GM18499 (cell line): ENCODE data around the gene CCDC158.
"Not testable (repeated sequence)": the region's sequence is repeated elsewhere in the genome, so short reads cannot be mapped to it uniquely, and the experiment has no call there.

ENCODE experiments used
- ATAC-seq: cut with Tn5 transposase; IDR thresholded peaks from one replicate; pipeline ENCODE4 v1.9.1; 2021; ENCODE audit warnings: moderate number of reproducible peaks; ENCODE audit not compliant: insufficient read depth, unreplicated experiment

CCDC158 gene

GRCh38 chr4:76287811-76288210 lies 133.1 kb downstream of the CCDC158 start:
- ATAC-seq, result not testable (repeated sequence)

- ATAC-seq, result no peak
These were observed 137.0 kb downstream of the CCDC158 start for GRCh38 chr4:76283900-76284299.

GRCh38 chr4:76282941-76283689 lies 137.8 kb downstream of the CCDC158 start:
- ATAC-seq, result no peak

GRCh38 chr4:76281594-76281993 lies 139.3 kb downstream of the CCDC158 start:
- ATAC-seq, result not testable (repeated sequence)

- no peak for ATAC-seq
These were observed 140.2 kb downstream of the CCDC158 start for GRCh38 chr4:76280488-76281441.

- no peak for ATAC-seq
These were observed 141.5 kb downstream of the CCDC158 start for GRCh38 chr4:76279462-76279861.

- no peak for ATAC-seq
These were observed 142.4 kb downstream of the CCDC158 start for GRCh38 chr4:76278583-76278982.

GRCh38 chr4:76277667-76278066 lies 143.3 kb downstream of the CCDC158 start:
- ATAC-seq, result no peak

GRCh38 chr4:76276813-76277212 lies 144.1 kb downstream of the CCDC158 start:
- ATAC-seq, result no peak

GRCh38 chr4:76275486-76276124 lies 145.3 kb downstream of the CCDC158 start:
- no peak for ATAC-seq

- no peak for ATAC-seq
These were observed 147.9 kb downstream of the CCDC158 start for GRCh38 chr4:76272999-76273398.

- no peak for ATAC-seq
These were observed 148.4 kb downstream of the CCDC158 start for GRCh38 chr4:76272582-76272981.

- ATAC-seq, result no peak
These were observed 148.9 kb downstream of the CCDC158 start for GRCh38 chr4:76272073-76272472.

GRCh38 chr4:76271248-76271647 lies 149.7 kb downstream of the CCDC158 start:
- ATAC-seq, result no peak

GRCh38 chr4:76270244-76271175 lies 150.4 kb downstream of the CCDC158 start:
- no peak for ATAC-seq

GRCh38 chr4:76267811-76268210 lies 153.1 kb downstream of the CCDC158 start:
- ATAC-seq, result no peak

- no peak for ATAC-seq
These were observed 154.3 kb downstream of the CCDC158 start for GRCh38 chr4:76266627-76267026.

- ATAC-seq, result no peak
These were observed 155.2 kb downstream of the CCDC158 start for GRCh38 chr4:76265631-76266218.
